H54 (cell line): ENCODE measurements around the gene SSBP2.
"Not testable (repeated sequence)": the region's sequence is repeated elsewhere in the genome, so short reads cannot be mapped to it uniquely, and the experiment has no call there.

Source experiments
- DNase-seq: peaks from one replicate; pipeline ENCODE4 v3.0.0; 2011; ENCODE audit warnings: low spot score, mixed read lengths; ENCODE audit not compliant: insufficient read length
- FAIRE-seq: peaks from 3 replicates; lab custom pipeline; 2011; peaks lifted over from hg19 to GRCh38; lab: Jason Lieb, UNC
- POLR2A ChIP-seq: IDR thresholded peaks from 2 replicates; pipeline ENCODE4 v1.6.1; 2011; ENCODE audit warnings: low read depth, mild to moderate bottlenecking, low read length

Gene SSBP2

DNA sequence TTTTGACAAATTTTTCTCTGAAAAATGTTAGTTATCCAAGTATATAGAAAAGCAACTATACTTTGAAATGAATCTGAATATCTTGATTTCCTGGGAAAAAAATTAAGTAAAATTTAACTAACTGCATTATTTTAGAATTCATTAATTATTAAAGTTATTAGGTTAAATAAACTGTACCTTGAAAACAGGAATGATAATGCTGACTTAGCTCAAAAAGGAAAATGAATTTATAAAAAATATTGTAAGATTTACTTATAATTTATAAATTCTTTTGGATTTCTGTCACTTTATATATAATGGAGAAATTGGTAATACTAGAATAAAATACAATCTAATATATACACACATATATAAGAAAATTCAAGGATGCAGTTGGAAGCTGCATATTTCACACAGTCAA is 320.9 kb downstream of the SSBP2 start:
- FAIRE-seq (no peak), DNase-seq (no peak)
- TF ChIP-seq POLR2A: no peak

DNA sequence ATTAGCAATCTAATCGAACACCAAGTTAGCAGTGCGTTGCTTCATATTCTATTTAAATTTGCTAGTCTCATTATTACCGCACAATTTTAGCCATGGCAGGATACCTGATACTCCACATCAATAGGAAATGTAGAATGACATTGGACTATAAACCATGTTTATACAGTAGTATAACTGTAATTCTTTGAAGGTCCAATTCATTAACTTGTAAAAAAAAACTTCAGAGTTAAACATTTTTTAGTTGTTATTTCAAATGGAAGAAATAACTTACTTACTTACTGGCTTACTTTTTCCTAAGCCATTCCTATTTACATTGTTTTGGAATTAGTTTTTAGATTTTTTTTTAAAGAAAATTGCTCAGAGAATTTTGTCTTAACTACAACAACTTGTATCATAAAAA is 321.5 kb downstream of the SSBP2 start:
- no peak for TF ChIP-seq POLR2A
- FAIRE-seq (no peak), DNase-seq (no peak)

DNA sequence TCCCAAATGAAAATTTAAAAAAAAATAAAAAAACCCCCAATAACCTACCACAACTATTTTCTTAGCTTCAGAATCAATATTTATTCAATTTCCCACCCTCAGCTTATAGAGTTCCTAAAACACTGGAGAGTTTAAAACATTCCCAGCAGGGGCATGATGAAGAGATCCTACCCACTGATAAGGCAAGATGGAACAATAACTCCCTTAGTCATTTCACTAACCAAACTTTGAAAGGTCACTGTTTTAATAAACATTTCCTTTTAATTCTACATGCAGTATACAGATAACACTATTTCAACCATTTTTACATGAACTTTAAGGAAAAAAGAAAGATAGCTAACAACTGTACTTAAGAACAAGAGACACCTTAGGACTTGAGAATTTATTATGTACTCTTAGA is 322.0 kb downstream of the SSBP2 start:
- peak; percentile 15 for FAIRE-seq

DNA sequence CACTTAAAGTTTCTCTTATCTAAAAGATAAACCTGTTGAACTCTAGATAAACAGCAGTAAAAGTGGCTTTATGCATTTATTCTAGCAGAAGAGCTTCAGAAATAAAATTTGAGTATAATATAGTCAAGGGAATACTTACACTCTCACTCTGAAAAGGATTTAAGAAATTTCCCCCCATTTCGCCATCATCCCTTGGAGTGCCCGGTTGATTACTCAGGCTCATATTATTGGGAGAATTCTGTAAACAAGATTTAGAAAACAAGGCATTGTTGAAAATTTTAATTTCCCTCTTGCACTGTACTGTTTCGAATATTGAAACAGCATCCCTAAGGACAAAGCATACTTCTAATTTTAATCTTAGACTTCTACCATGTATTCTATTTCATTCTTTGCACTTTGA is 322.5 kb downstream of the SSBP2 start:
- no peak for TF ChIP-seq POLR2A
- DNase-seq (no peak), FAIRE-seq (no peak)

More for the DNA sequence above, 322.0 kb downstream of the SSBP2 start:
- no peak for TF ChIP-seq POLR2A
- no peak for DNase-seq

DNA sequence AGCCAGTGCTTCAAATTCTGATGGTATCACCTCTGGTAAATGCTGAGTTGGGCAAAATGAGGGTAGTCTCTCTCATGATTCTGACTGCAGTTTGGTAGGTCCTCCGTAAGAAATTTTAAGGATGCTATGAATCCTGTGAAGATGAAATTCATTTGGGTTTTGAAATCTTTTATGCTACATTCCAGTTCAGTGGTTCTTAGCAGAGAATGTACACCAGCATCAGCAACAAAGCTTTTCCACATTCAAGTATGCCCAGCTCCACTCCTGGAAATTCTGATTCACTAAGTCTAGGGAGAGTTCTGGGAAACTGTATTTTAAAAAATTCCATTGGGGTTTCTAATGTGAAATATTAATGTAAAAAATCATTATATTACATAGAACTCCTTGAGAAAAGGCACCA is 323.3 kb downstream of the SSBP2 start:
- DNase-seq: no peak
- TF ChIP-seq POLR2A: no peak
- FAIRE-seq: peak; percentile 38

DNA sequence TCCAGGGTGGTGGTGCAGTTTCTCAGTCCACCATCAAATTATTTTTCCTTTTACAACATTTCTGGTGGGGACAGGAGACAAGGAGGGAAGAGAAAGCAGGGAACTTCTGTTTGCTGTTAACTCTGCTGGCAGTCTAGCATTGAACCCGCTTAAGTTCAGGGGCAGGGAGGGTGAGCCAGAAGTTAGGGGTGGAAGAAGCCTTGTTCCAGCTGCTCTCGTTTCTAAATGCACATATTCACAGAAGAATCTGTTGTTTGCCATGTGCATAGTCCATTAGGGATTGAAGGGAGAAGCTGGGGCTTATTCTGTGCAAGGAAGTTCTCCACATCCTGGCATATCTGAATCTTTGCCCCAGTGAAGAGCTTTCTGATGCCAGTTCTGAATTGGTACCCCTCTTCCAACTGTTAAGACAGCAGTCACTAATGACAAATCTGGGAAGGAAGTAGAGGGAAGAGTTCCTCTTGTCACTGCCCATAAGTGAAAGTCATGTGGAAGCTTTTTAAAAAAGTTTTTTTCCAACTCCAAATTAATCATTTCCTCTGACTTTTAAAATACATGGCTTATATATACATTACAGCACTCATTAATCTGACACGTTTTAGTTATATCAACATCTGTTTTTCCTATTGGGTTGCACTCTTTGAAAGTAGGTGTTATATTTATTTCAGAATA is 324.4 kb downstream of the SSBP2 start:
- FAIRE-seq: peak; percentile 50
- TF ChIP-seq POLR2A: no peak
- no peak for DNase-seq

DNA sequence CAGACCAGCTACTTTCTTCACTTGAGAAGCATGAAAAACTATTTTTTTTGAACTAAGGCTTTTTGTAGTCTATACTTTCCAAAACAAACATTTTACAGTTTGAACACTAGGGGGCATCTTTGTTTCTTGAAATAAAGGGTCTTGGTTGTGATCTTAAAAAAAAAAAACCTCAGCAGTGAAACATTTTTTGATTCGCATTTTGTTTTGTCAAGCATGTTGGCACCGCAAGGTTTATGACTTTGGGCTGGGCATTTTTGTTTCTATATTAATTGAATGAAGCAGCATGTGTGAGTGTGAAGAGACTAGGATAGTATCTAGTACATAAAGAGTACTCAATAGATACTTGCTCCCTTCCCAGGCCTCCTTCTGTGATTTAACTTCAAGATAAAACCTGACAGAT is 325.3 kb downstream of the SSBP2 start:
- TF ChIP-seq POLR2A: no peak
- FAIRE-seq (peak; percentile 50), DNase-seq (no peak)

DNA sequence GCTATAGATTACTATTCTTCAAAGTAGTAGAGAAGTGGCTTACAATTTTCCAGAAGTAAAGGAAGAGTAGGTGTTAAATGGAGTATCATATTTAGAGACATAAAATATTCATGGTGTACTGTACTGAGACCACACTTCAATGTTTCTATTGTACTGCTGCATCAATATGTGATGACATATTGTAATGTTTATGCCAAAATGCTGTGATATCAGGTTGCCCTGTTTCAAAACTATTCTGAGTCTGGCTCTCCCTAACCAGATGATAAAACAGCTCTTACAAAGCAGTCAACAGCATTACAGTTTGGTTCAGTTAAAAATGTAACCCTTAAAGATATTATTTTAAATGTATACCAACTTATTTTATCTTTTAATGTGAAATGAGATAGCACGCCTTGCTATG is 326.2 kb downstream of the SSBP2 start:
- FAIRE-seq: no peak
- no peak for TF ChIP-seq POLR2A
- DNase-seq: no peak

DNA sequence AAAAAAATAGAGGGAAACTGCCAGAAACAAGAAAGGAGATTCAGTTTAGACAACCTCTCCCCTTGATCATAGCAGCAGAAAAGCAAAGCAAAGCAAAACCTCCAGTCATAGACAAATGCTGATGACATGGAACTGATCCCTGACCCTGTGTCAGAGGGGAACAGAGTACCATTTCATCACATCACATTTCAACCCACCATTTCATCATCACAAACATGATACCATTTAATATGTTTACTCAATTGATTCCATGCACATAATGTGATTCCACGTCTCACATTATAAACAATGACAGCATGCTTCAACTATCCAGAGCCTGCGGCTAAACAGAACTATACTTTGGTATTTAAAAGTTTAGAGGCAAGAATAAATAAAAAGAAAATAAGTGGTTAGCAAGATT is 328.2 kb downstream of the SSBP2 start:
- no peak for TF ChIP-seq POLR2A
- DNase-seq (no peak), FAIRE-seq (peak; percentile 91)

DNA sequence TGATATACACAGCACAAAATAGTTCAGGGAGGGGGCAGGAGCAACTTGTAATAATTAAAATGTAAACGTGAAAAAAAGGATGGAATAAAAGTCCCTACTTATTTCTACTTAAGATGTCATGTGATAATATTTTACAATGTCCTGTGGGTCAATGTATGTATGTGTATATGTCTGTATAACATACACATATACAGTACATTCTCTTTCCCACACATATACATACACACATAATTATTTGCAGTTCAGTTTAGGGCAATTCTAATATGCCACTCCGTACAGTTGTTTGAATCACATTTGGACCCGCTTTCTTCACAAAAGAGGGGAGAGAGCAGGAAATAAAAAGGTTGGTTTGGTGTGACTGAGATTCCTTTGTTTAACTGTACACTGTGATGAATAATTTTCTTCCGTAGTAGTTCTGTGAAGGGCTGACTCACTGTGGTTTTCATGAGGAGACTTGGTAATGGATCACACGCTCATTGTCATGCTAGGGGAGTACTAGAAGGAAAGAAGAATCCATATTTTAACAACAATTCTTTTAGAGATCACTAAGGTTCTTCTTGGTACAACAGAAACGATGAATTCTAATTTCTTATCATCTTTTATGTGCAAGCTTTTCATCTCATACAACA is 330.7 kb downstream of the SSBP2 start:
- peak; percentile 98 for FAIRE-seq
- DNase-seq: peak; percentile 33
- no peak for TF ChIP-seq POLR2A

DNA sequence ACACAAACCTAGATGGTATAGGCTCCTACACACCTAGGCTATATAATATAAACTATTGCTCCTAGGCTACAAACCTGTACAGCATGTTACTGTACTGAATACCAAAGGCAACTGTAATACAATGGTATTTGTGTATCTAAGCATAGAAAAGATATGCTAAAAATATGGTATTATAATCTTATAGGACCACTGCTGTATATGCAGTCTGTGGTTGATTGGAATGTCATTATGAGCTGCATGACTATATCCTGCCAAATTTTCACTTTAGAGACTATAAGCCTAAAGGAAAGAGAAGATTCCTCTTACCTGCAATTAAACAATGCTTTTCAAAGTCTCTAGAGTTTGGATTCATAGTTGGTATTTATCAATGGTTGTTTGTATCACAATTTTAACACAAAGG is 332.3 kb downstream of the SSBP2 start:
- FAIRE-seq: peak; percentile 23
- no peak for DNase-seq
- TF ChIP-seq POLR2A: no peak

DNA sequence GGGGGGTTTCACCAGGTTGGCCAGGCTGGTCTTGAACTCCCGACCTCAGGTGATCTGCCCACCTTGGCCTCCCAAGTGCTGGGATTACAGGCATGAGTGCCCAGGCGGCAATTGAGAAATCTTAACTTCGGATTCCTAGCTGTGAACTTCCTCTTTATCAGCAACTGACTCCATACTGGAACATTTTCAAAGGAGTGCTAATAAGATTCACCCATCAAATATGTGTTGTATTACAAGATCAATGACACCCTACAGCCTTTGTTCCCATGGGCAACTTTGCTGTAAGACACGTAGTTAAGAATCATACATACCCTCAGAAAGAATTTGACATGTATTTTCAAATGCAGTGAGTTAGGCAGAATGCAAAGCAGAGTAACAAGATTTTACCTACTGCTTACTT is 333.8 kb downstream of the SSBP2 start:
- DNase-seq (no peak), FAIRE-seq (no peak)
- no peak for TF ChIP-seq POLR2A

DNA sequence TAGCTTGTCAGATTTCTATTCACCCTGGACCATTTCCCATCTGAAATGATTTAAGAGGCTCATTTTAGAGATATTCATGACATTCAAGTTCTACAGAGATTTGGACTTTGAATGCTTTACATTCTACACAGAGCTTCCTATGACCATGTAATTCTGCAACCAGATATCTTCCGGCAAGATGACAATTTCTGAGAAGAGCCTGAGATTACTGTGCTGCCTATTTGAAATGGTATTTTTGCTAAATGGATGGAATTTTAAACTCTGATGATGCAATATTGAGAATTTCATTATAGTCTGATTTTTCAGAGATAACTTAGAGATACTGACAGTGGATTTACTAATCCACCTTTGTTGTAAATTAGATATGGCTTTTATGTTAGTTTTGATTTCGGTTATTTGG is 341.0 kb downstream of the SSBP2 start:
- DNase-seq (no peak), FAIRE-seq (no peak)
- no peak for TF ChIP-seq POLR2A

DNA sequence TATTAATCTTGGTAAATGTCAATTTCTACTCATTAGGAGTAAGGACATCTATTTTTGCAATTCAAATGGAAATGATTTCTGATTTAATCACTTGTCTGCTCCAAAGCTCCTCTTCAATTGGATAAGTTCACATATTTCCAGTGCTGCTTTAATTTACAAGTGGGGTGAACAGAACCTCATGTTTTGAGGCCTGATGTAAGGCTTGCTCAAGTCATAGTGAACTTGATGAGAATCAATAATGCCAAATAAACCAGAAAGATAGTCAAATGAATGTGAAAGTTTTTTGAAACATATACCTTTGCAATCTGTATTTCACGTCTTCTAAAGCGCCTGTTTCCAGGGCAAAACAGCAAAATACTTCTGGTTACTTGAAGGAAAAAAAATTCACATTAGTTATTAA is 341.5 kb downstream of the SSBP2 start:
- FAIRE-seq (no peak), DNase-seq (no peak)
- no peak for TF ChIP-seq POLR2A

DNA sequence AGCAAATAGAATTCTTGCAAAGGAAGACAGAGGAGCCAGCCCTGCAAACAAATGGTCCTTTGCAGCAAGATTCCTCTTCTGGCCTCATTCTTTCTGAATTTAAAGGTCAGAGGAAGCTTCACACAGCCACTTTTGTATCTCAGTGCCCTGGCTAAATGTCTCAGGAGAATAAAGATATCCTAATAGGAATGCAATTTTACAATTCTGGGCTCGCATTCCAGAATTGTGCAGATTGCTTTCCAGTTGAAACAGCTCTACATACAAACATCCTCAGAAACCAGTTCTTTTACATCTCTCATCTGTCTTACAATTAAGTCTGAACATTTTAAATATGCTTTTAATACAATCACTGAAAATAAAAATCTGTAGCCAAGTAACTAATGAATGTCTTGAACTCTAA is 342.4 kb downstream of the SSBP2 start:
- no peak for TF ChIP-seq POLR2A
- FAIRE-seq: no peak
- no peak for DNase-seq

DNA sequence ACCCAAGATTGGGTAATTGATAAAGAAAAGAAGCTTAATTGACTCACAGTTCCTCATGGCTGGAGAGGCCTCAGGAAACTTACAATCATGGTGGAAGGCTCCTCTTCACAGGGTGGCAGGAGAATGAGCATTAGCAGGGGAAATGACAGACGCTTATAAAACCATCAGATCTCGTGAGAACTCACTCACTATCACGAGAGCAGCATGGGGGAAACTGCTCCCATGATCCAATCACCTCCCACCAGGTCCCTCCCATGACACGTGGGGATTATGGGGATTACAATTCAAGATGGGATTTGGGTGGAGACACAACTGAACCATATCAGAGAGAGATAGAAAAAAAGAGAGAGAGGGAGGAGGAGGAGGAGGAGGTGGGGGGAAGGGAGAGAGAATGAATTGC is 343.1 kb downstream of the SSBP2 start:
- not testable (repeated sequence) for DNase-seq, FAIRE-seq
